Neural cell (in vitro differentiated cells): Measurements from ENCODE around the gene OR10C1.

ENCODE experiments used
- CTCF ChIP-seq: fragments of 450-650 bp; IDR thresholded peaks from 2 replicates; pipeline ENCODE4 v1.5.1; 2014; ENCODE audit warnings: antibody characterized with exemption, mild to moderate bottlenecking, moderate library complexity; ENCODE audit not compliant: poor library complexity, severe bottlenecking
- RAD21 ChIP-seq: fragments of 450-650 bp; conservative IDR thresholded peaks from 2 replicates; pipeline ENCODE4 v1.6.1; 2014; ENCODE audit warnings: antibody characterized with exemption, mild to moderate bottlenecking, moderate library complexity
- REST ChIP-seq: IDR thresholded peaks from 2 replicates; pipeline ENCODE4 v1.6.1; 2012; ENCODE audit warnings: borderline replicate concordance
- SMC3 ChIP-seq: fragments of 450-650 bp; conservative IDR thresholded peaks from 2 replicates; pipeline ENCODE4 v1.6.1; 2014; ENCODE audit warnings: antibody characterized with exemption, mild to moderate bottlenecking, moderate library complexity; ENCODE audit not compliant: poor library complexity
- TAF1 ChIP-seq: IDR thresholded peaks from 2 replicates; pipeline ENCODE4 v1.6.1; 2012; ENCODE audit warnings: low read depth

- TF ChIP-seq CTCF, result no peak
- no peak for TF ChIP-seq REST
- no peak for TF ChIP-seq TAF1
- no peak for TF ChIP-seq SMC3
- no peak for TF ChIP-seq RAD21
Measured at GRCh38 chr6:29425075-29425474, 14.0 kb upstream of the OR10C1 start.
